Endothelial cell of umbilical vein (primary cell): Measurements from ENCODE around the gene RASGRF2. TPM values are rescaled to one million over a fixed set of nuclear protein-coding genes. Genes with fewer than 3 reads are reported as not detected.

ENCODE experiments used
- BruUV-seq: library from RNA; stranded (reverse); fragments of 400-500 nt; replicated peaks from 2 replicates; lab custom pipeline; 2021; lab: Mats Ljungman, UMichigan
- CTCF ChIA-PET: fragments of 300-600, 350-600 bp; sonication (Branson Sonifier 250); formaldehyde crosslinking; loops from one replicate; lab custom pipeline; 2021; ENCODE audit warnings: antibody characterized with exemption, inconsistent platforms; lab: Charles Lee
- POLR2A ChIA-PET: fragments of 300-600, 350-600 bp; sonication (Branson Sonifier 250); formaldehyde crosslinking; loops from one replicate; lab custom pipeline; 2021; ENCODE audit warnings: antibody characterized with exemption, inconsistent platforms; lab: Charles Lee
- DNase-seq: peaks from one replicate; pipeline ENCODE4 v3.0.0-alpha.2; 2011; ENCODE audit warnings: low read depth, low spot score
- FAIRE-seq: peaks from 2 replicates; lab custom pipeline; 2011; peaks lifted over from hg19 to GRCh38; lab: Jason Lieb, UNC
- H2AFZ ChIP-seq: 2 replicates; pipeline ENCODE4 v1.6.0; 2012; ENCODE audit warnings: low read depth, low read length, control low read depth, inconsistent platforms
- H3K27ac ChIP-seq: 2 replicates; pipeline ENCODE4 v1.5.1; 2011; ENCODE audit warnings: low read depth, mild to moderate bottlenecking, control low read depth, low read length, moderate library complexity; ENCODE audit not compliant: insufficient read depth
- H3K27me3 ChIP-seq, 2 experiments: 2 replicates each; pipeline versions ENCODE4 v1.6.0 to v1.6.1; 2011; ENCODE audit warnings: low read length in 2 of 2, mixed read lengths in 1 of 2; ENCODE audit not compliant: control insufficient read depth in 2 of 2, insufficient read depth in 2 of 2
- H3K36me3 ChIP-seq, 2 experiments: 2 replicates in 1 of 2; 3 replicates in 1 of 2; pipeline ENCODE4 v1.5.1; 2011; ENCODE audit warnings: low read length in 2 of 2, mild to moderate bottlenecking in 1 of 2, moderate library complexity in 1 of 2; ENCODE audit not compliant: control insufficient read depth in 2 of 2, insufficient read depth in 2 of 2; ENCODE audit errors: extremely low read depth in 1 of 2
- H3K4me1 ChIP-seq: 3 replicates; pipeline ENCODE4 v1.5.1; 2011; ENCODE audit warnings: mild to moderate bottlenecking, low read length; ENCODE audit not compliant: control insufficient read depth, insufficient read depth; ENCODE audit errors: extremely low read depth
- H3K4me2 ChIP-seq: 2 replicates; pipeline ENCODE4 v1.6.1; 2011; ENCODE audit warnings: low read length, control low read depth, mixed read lengths; ENCODE audit not compliant: insufficient read depth
- H3K4me3 ChIP-seq, 3 experiments: fragments of 200-600 bp in 1 of 3; sonication (generic), shearing (Covaris generic) in 1 of 3; replicated peaks in 1 of 3; 2 replicates each; pipeline ENCODE4 v1.5.1; 2011 to 2016; ENCODE audit warnings: control low read depth in 3 of 3, low read length in 3 of 3, mild to moderate bottlenecking in 2 of 3, inconsistent platforms in 1 of 3, low read depth in 1 of 3, moderate library complexity in 1 of 3; ENCODE audit not compliant: insufficient read depth in 1 of 3
- H3K79me2 ChIP-seq: 2 replicates; pipeline ENCODE4 v1.6.0; 2012; ENCODE audit warnings: low read length, inconsistent platforms; ENCODE audit not compliant: control insufficient read depth, insufficient read depth
- H3K9ac ChIP-seq: replicated peaks from 2 replicates; pipeline ENCODE3; 2011; ENCODE audit warnings: low read length, control low read depth; ENCODE audit not compliant: insufficient read depth; ENCODE audit errors: extremely low read depth
- H3K9me1 ChIP-seq: replicated peaks from 3 replicates; pipeline ENCODE4 v1.6.0; 2011; ENCODE audit warnings: mild to moderate bottlenecking, low read length; ENCODE audit not compliant: control insufficient read depth, insufficient read depth; ENCODE audit errors: extremely low read depth
- H3K9me3 ChIP-seq: replicated peaks from 2 replicates; pipeline ENCODE4 v1.5.1; 2012; ENCODE audit warnings: low read length, inconsistent platforms; ENCODE audit not compliant: control insufficient read depth, insufficient read depth
- H4K20me1 ChIP-seq: replicated peaks from 2 replicates; pipeline ENCODE3; 2011; ENCODE audit warnings: mild to moderate bottlenecking, low read length; ENCODE audit not compliant: control insufficient read depth, insufficient read depth; ENCODE audit errors: extremely low read depth
- EZH2 ChIP-seq: IDR thresholded peaks from 2 replicates; pipeline ENCODE4 v1.6.1; 2012; ENCODE audit warnings: borderline replicate concordance, low read depth, mild to moderate bottlenecking, moderate library complexity, low read length, inconsistent platforms; ENCODE audit not compliant: severe bottlenecking
- FOS ChIP-seq: IDR thresholded peaks from 2 replicates; pipeline ENCODE4 v1.6.1; 2011; ENCODE audit warnings: mild to moderate bottlenecking, low read length, moderate library complexity, borderline replicate concordance; ENCODE audit not compliant: insufficient read depth
- GATA2 ChIP-seq: IDR thresholded peaks from 2 replicates; pipeline ENCODE4 v1.7.0; 2011; ENCODE audit warnings: low read depth, mild to moderate bottlenecking, moderate library complexity, mixed read lengths, low read length; ENCODE audit not compliant: insufficient read length, insufficient read depth
- JUN ChIP-seq: IDR thresholded peaks from 2 replicates; pipeline ENCODE4 v1.6.1; 2011; ENCODE audit warnings: borderline replicate concordance, low read depth; ENCODE audit not compliant: insufficient read length, insufficient read depth
- MYC ChIP-seq: IDR thresholded peaks from one replicate; pipeline ENCODE4 v1.6.1; 2011; ENCODE audit warnings: mild to moderate bottlenecking, low read depth, low read length
- POLR2A ChIP-seq: IDR thresholded peaks from 2 replicates; pipeline ENCODE4 v1.6.1; 2012; ENCODE audit warnings: low read depth, mild to moderate bottlenecking, control low read depth, low read length
- POLR2AphosphoS5 ChIP-seq: IDR thresholded peaks from 2 replicates; pipeline ENCODE4 v1.6.1; 2012; ENCODE audit warnings: low read depth, mild to moderate bottlenecking, control low read depth, low read length, moderate library complexity; ENCODE audit not compliant: insufficient read depth
- dilution Hi-C: fragments of 300-500 bp; cut with MboI; formaldehyde crosslinking; loops from one replicate; pipeline ENCODE4 v1.15.0; 2019; ENCODE audit warnings: low sequenced_read_pairs; ENCODE audit not compliant: extremely low pct_ligation_motif_present
- intact Hi-C: fragments of 100-400 bp; cut with micrococcal nuclease; formaldehyde crosslinking; loops from one replicate; pipeline ENCODE4 v1.10.0; 2022
- polyA plus RNA-seq, 4 experiments: library from polyadenylated mRNA; depleted of rRNA in 3 of 4; stranded (reverse) in 3 of 4; unstranded in 1 of 4; fragments of >200 nt; gene quantifications; 2 replicates each; pipeline versions ENCODE4 v1.2.1 to v1.2.3, GENCODE V29; 2011 to 2012; ENCODE audit warnings: missing spikeins in 1 of 4
- total RNA-seq: library from RNA; stranded (reverse); gene quantifications from 2 replicates; pipeline ENCODE4 v1.2.3, GENCODE V29; 2021
- TF ChIP-seq, protein P1 (sequence below), 2 donors: IDR thresholded peaks; 1 replicate in 1 of 2; 2 replicates in 1 of 2; pipeline ENCODE4 v1.5.1; 2011; ENCODE audit warnings: low read length in 2 of 2, mild to moderate bottlenecking in 2 of 2, moderate library complexity in 2 of 2, control low read depth in 1 of 2, inconsistent platforms in 1 of 2, low read depth in 1 of 2; ENCODE audit not compliant: insufficient read depth in 1 of 2; ENCODE audit errors: extremely low read depth in 1 of 2
- TF ChIP-seq, protein P2 (sequence below): IDR thresholded peaks from 2 replicates; pipeline ENCODE4 v1.6.1; 2011; ENCODE audit not compliant: insufficient read depth, insufficient read length

Gene RASGRF2
- total and polyA plus RNA-seq, 2 donors (not counting 3 experiments of a cell fraction or from before 2014, with no cell fraction given): 0.41 to 4.0 TPM

DNA sequence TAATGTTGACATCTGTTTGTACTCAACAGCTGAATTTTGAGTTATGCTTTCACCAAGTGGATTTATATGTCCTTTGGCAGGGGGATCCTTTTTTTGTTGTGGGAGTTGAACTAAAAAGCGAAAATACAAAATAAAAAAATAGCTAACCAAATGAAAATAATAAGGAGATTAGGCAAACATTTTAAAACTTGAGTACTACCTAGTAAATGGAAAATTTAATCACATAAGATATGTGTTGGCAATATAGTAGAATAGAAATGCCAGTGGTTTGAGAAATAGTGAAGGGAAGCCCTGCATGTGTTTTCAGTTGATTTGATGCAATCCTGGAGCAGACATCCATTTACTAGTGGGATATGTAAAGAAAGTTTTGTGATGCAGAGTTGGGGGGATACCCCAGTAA, 98.0 kb downstream of the RASGRF2 start:
- H3K79me2 ChIP-seq: no peaks in the 10 kb centered on the region
- H3K9ac ChIP-seq: no peak overlapping the region
- POLR2A ChIA-PET: no interaction called here
- no peaks in the 10 kb centered on the region for H3K9me1 ChIP-seq
- no peaks in the 10 kb centered on the region for H3K27me3 ChIP-seq
- dilution Hi-C loops: no loop called here
- CTCF ChIA-PET: interaction anchor here (1.4 kb wide), 1 partner anchor 22 kb away, joined by 3 read pairs; no protein-coding TSS in a partner anchor
- H3K27ac ChIP-seq: no peak overlapping the region
- intact Hi-C loops: no loop called here
- H3K36me3 ChIP-seq: no peaks in the 10 kb centered on the region
- H4K20me1 ChIP-seq: no peaks in the 10 kb centered on the region
- DNase-seq (no peak), FAIRE-seq (no peak)
- H3K9me3 ChIP-seq: no peaks in the 10 kb centered on the region
- H3K4me1 ChIP-seq: no peaks in the 10 kb centered on the region
- no peak overlapping the region for H2AFZ ChIP-seq
- H3K4me3 ChIP-seq: no peak overlapping the region
- BruUV-seq: no TSS peak
- TF ChIP-seq EZH2 (no peak), JUN (no peak), GATA2 (no peak), MYC (no peak), POLR2A (no peak), POLR2AphosphoS5 (no peak), FOS (no peak)
- TF ChIP-seq, protein P1, sequence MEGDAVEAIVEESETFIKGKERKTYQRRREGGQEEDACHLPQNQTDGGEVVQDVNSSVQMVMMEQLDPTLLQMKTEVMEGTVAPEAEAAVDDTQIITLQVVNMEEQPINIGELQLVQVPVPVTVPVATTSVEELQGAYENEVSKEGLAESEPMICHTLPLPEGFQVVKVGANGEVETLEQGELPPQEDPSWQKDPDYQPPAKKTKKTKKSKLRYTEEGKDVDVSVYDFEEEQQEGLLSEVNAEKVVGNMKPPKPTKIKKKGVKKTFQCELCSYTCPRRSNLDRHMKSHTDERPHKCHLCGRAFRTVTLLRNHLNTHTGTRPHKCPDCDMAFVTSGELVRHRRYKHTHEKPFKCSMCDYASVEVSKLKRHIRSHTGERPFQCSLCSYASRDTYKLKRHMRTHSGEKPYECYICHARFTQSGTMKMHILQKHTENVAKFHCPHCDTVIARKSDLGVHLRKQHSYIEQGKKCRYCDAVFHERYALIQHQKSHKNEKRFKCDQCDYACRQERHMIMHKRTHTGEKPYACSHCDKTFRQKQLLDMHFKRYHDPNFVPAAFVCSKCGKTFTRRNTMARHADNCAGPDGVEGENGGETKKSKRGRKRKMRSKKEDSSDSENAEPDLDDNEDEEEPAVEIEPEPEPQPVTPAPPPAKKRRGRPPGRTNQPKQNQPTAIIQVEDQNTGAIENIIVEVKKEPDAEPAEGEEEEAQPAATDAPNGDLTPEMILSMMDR (IDR thresholded peaks at IDR 0.05; ENCODE audit: extremely low read depth in 1 of 2, insufficient read depth in 1 of 2, low read depth in 1 of 2, low read length in 2 of 2): no peak
- TF ChIP-seq, protein P2, sequence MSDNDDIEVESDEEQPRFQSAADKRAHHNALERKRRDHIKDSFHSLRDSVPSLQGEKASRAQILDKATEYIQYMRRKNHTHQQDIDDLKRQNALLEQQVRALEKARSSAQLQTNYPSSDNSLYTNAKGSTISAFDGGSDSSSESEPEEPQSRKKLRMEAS: no peak
- H3K4me2 ChIP-seq: no peak overlapping the region
